HG02588 (cell line): ENCODE measurements around the gene TMA7.

ENCODE experiments used
- ATAC-seq: cut with Tn5 transposase; IDR thresholded peaks from one replicate; pipeline ENCODE4 v1.9.1; 2021; ENCODE audit warnings: mild to moderate bottlenecking, moderate library complexity; ENCODE audit not compliant: unreplicated experiment

TMA7 gene

DNA sequence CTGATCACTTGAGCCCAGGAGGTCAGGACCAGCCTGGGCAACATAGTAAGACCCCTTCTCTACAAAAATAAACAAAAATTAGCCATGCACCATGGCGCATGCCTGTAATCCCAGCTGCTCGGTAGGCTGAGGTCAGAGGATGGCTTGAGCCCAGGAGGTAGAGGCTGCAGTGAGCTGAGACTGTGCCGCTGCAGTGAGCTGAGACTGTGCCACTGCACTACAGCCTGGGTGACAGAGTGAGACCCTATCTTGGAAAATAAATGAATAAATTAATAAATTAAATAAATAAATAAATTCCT, 53.1 kb downstream of the TMA7 start:
- ATAC-seq, result no peak
